GM12873 (cell line): ENCODE data around the gene THSD7A.

Experiments
- TF ChIP-seq, protein P1 (sequence below): IDR thresholded peaks from 2 replicates; pipeline ENCODE4 v1.5.1; 2012; ENCODE audit warnings: low read depth, mild to moderate bottlenecking, moderate library complexity, low read length, control low read depth; ENCODE audit not compliant: insufficient read depth; ENCODE audit errors: missing control alignments

The THSD7A gene, protein sequence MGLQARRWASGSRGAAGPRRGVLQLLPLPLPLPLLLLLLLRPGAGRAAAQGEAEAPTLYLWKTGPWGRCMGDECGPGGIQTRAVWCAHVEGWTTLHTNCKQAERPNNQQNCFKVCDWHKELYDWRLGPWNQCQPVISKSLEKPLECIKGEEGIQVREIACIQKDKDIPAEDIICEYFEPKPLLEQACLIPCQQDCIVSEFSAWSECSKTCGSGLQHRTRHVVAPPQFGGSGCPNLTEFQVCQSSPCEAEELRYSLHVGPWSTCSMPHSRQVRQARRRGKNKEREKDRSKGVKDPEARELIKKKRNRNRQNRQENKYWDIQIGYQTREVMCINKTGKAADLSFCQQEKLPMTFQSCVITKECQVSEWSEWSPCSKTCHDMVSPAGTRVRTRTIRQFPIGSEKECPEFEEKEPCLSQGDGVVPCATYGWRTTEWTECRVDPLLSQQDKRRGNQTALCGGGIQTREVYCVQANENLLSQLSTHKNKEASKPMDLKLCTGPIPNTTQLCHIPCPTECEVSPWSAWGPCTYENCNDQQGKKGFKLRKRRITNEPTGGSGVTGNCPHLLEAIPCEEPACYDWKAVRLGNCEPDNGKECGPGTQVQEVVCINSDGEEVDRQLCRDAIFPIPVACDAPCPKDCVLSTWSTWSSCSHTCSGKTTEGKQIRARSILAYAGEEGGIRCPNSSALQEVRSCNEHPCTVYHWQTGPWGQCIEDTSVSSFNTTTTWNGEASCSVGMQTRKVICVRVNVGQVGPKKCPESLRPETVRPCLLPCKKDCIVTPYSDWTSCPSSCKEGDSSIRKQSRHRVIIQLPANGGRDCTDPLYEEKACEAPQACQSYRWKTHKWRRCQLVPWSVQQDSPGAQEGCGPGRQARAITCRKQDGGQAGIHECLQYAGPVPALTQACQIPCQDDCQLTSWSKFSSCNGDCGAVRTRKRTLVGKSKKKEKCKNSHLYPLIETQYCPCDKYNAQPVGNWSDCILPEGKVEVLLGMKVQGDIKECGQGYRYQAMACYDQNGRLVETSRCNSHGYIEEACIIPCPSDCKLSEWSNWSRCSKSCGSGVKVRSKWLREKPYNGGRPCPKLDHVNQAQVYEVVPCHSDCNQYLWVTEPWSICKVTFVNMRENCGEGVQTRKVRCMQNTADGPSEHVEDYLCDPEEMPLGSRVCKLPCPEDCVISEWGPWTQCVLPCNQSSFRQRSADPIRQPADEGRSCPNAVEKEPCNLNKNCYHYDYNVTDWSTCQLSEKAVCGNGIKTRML (N-terminal part only)

DNA sequence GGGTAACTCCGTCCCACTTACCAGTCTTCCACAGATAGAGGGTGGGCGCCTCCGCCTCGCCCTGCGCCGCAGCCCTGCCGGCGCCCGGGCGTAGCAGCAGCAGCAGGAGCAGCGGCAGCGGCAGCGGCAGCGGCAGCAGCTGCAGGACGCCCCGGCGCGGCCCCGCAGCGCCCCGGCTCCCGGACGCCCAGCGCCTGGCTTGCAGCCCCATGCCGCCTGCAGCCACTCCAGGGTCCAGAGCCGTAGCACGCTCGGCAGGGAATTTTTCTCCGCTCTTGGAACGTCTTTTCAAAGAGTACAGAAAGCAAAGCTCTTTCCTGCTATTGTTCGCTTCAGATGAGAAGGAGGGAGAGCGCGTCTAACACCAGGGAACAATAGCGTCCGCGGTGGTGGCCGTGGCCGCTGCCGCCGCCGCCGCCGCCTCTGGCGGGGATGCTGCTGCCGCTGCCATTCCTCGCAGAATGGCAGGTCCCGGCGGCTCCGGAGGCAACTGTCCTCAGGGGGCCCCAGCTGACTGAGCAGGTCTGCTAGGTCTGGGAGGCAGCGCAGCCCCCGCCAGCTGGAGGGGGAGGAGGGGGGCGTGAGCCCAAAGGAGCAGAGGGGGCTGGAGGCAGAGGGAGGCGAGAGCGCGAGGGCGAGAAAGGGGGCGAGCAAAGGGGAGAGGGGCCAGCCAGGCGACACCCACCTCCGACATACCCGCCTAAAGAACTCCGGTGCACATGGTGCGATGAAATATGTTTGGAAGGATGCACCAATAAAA lies at the start of gene THSD7A:
Gene THSD7A (minus strand): TSS at position 463 of the 760 bp plus-strand sequence. CDS start 252 bp downstream, at position 211.
- TF ChIP-seq, protein P1, sequence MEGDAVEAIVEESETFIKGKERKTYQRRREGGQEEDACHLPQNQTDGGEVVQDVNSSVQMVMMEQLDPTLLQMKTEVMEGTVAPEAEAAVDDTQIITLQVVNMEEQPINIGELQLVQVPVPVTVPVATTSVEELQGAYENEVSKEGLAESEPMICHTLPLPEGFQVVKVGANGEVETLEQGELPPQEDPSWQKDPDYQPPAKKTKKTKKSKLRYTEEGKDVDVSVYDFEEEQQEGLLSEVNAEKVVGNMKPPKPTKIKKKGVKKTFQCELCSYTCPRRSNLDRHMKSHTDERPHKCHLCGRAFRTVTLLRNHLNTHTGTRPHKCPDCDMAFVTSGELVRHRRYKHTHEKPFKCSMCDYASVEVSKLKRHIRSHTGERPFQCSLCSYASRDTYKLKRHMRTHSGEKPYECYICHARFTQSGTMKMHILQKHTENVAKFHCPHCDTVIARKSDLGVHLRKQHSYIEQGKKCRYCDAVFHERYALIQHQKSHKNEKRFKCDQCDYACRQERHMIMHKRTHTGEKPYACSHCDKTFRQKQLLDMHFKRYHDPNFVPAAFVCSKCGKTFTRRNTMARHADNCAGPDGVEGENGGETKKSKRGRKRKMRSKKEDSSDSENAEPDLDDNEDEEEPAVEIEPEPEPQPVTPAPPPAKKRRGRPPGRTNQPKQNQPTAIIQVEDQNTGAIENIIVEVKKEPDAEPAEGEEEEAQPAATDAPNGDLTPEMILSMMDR = no peak

DNA sequence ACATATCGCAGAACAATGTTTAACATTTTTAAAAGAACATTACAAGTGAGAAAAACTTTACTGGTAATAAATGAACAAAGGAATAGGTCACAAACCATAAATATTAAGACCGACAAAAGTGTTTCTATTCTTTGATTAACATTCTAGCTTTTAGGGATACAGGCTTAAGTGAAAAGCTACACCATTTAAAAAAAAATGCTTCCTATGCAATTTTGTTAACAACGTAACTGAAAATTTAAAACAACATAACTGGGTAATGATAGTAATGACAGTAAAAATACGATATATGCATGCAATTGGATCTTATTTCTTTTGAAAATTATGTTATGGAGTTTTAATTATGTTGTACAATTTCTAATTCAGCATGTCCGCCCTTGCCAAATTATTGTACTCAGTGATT lies 49.7 kb upstream of the THSD7A start:
- TF ChIP-seq, protein P1 = no peak

DNA sequence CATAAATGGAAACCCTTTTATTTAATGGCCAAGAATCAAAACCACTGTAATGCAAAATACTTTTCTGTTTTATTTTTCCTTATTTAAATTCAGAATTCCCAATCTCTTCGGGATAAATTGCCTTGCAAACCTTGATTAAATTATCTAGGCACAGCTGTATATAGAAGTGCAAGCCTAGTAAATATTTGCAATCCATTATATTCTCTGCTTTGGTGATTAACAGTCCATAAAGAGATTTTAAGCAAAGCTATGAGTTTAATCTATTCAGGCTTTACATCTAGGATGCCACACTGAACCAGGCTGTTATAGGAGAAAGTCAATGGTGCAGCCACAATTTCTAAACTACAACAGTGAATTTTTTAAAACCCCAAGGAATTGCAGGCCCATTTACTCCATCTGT lies 43.6 kb upstream of the THSD7A start:
- TF ChIP-seq, protein P1 = no peak

DNA sequence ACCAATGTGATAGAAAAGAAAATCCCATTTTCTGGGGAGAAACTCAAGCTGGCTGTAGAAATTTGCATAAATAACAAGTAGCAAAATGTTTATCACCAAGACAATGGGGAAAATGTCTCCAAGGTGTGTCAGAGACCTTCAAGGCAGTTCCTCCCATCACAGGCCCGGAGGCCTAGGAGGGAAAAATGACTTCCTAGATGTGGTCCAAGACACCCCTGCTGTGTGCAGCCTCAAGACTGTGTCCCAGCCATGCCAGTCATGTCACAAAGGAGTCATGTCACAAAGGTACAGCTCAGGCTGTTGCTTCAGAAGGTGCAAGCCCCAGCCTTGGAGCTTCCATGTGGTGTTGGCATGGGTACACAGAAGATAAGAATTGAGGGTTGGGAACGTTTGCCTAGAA lies 33.7 kb upstream of the THSD7A start:
- TF ChIP-seq, protein P1 = no peak

DNA sequence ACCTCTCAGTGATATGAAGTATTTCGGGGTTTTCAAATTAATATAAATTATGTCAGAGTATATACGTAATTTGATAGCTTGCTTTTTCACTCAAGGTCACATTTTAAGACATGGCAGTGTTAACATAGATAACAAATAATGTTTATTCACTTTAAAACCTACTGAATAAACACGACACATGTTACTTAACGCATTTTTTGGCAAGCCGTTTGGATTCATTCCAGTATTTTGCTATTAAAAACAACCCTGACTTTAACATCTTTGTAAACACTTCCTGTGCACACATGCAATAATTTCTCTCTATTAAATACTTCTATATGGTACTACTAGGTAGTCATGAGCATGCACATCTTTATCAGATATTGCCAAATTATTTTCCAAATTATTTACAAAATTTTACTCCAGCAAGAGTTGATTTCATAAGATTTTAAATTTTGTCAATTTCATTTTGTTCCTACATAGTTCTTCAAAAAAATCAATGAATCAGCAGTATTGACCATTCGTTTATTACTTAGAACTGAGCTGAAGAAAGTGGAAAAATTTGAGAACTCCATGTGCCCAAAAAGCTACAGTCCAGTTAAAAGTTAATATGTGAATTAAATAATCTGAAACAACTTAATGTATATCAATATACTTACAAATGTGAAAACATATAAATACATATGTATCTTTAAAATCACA lies 26.8 kb upstream of the THSD7A start:
- TF ChIP-seq, protein P1 = no peak

DNA sequence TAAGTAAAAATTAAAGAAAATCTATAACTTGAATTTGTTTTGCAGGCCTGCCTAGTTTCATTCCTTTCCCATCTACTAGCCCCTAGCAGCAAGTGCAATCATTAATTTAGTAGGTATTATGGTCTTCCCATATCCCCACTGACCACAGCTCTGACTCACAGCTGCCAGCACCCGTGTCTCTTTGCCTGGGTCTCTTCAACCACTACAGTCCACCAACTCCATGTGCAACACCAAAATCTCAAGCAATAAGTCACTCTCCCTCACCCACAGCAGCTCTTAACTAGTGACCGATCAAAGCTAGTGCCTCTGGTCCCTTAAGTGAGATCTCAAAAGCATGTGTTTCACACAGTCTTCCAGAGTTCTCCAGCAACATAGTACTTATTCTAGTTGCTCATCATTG lies 26.0 kb upstream of the THSD7A start:
- TF ChIP-seq, protein P1 = no peak
